ENCODE measurements around the gene MTMR2.

MTMR2 gene

GRCh38 chr11:95923728-95924413 lies at the start of gene MTMR2:
Gene MTMR2, minus strand, starts transcription at chr11:95924107. Its CDS starts 153 bp downstream, at chr11:95923954.
- peak; percentile 88 for DNase-seq

DNA sequence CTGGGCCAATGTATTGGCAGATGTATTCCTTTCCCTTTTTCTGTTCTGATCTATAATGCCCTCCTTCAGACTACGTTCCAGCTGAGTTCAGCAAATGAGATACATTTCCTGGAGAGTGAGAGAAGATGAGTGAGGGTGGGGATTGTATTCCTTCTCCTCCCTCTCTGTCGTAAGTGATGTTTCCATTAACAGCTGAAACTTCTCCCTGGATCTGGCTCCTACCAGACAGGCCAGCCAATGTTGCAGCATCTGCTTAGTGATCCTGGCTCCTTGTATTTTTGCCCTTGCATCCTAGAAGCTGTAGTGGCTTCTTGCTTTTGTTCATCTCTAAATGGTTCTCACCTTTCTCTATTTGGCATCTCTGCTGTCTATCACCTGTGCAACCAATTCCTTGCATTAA lies 48.2 kb upstream of the MTMR2 start:
- no peak for DNase-seq

GRCh38 chr11:95968585-95968984 lies 44.7 kb upstream of the MTMR2 start:
- no peak for DNase-seq

DNA sequence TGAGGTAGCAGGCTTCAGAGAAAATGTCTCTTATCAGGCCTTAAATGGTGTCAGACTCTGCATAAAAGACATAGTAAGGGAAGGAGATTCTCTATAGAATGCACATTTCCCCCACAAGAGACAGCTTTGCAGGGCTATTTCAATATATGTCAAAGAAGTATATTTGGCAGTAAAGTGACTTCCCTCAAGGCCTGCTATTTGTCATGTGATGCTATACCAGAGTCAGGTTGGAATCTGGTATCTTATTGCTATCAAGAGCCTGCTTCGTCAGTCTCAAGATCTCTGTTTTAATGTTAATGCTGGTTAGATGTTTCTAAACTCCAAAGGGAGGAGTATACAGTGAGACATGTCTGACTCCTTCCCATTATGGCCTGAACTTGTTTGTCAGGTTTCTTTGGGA lies 40.4 kb upstream of the MTMR2 start:
- DNase-seq, result no peak

- no peak for DNase-seq
Observed at GRCh38 chr11:95961758-95962157, 37.9 kb upstream of the MTMR2 start.

DNA sequence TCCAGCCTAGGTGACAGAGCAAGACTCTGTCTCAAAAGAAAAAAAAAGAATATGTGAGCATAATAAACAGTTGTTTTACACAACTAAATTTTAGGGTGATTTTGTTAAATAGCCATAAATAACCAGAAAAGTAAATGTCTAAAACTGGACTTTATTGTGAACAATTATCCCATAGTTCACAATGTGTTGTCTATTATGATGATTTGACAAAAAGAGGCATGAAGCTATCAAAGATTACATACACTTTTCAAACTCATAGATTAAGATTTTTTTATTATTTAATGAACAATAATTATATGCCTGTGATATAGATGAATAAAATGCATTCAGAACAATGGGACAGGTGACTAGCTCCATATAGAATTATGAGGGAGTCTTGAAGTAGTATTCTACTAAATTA lies 27.0 kb upstream of the MTMR2 start:
- DNase-seq, result no peak

DNA sequence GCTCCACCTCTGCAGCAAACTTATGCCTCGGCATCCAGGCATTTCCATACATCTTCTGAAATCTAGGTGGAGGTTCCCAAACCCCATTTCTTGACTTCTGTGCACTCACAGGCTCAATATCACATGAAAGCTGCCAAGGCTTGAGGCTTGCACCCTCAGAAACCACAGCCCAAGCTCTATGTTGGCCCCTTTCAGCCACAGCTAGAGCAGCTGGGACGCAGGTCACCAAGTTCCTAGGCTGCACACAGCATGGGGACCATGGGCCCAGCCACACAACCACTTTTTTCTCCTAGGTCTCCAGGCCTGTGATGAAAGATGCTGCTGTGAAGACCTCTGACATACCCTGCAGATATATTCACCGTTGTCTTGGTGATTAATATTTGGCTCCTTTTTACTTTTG lies 24.7 kb upstream of the MTMR2 start:
- DNase-seq, result no peak

- DNase-seq, result no peak
Observed at GRCh38 chr11:95944623-95945022, 20.7 kb upstream of the MTMR2 start.

GRCh38 chr11:95943546-95943945 lies 19.6 kb upstream of the MTMR2 start:
- no peak for DNase-seq

GRCh38 chr11:95939091-95939490 lies 15.2 kb upstream of the MTMR2 start:
- no peak for DNase-seq

- DNase-seq, result no peak
Observed at GRCh38 chr11:95937358-95937757, 13.5 kb upstream of the MTMR2 start.

GRCh38 chr11:95933594-95933993 lies 9.7 kb upstream of the MTMR2 start:
- DNase-seq, result no peak

- no peak for DNase-seq
Observed at GRCh38 chr11:95931916-95932315, 8.0 kb upstream of the MTMR2 start.

GRCh38 chr11:95930948-95931347 lies 7.0 kb upstream of the MTMR2 start:
- DNase-seq, result no peak

DNA sequence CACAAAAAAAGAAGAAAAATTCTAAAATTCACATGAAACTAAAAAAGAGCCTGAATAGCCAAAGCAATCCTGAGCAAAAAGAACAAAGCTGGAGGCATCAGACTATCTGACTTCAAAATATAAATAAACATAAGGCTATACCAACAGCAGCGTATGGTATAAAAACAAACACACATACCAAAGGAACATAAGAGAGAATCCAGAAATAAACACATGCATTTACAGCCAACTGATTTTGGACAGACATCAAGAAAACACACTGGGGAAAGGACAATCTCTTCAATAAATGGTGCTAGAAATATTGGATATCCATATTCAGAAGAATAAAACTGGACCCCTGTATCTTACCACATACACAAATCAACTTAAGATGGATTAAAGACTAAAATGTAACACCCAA lies 2.8 kb upstream of the MTMR2 start:
- no peak for DNase-seq

- DNase-seq, result no peak
Observed at GRCh38 chr11:95925011-95925410, 1.1 kb upstream of the MTMR2 start.

DNA sequence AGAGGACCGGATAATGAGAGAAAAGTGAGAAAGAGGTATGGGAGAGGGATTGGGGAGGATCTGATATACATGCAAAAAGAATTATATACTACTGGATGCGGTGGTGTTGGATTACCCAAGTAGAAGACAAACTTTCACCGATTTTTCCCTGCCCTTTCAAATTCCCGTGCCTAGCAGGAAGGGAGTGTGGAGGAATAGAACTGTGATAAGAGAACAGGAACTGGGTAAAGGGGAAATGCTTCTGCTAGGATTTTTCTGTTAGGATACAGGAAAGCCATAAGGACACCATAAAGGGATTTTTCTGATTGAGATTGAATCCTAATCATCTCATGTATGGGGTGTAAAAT lies 480 bp upstream of the MTMR2 start:
- no peak for DNase-seq

GRCh38 chr11:95923439-95923727 lies 524 bp downstream of the MTMR2 start:
- no peak for DNase-seq

DNA sequence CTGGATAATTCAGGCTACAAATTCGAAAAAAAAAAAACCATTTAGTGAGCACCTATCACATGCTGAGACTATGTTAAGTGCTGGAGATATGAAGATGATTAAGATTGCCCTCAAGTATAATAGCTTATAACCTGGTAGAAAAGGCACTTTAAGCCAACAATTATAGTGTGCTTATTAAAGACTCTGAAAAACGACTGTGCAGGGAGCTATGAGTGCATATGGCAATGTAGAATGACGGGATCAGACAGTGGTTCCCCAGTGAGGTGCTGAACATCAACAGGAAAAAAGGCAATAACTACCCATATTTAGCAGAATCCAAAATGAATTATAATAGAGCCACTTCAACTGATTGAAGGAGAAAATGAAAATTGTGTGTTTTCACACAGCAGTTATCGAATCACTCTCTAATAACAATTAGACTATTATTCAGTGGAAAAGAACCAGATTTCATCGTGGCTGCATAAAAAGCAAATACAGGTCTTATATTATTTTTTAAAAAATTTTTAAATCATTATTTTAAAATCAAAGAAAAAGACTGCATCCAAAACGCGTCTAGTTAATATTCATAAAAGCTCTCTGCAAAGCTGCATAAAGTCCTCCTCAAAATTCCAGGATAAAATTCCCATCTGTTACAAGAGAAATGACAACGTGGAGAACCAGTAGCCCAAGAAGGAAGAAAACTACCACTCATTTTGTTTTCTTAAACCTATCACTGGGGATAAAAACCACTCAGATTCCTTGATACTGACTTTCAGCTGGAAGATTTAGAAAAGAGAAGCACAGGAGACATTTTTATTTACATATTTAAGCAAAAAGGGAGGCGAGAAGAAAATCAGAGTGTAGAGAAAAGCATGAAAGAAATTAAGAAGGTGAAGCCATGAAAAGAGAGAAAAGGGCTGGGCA lies 1.1 kb downstream of the MTMR2 start:
- DNase-seq, result no peak

DNA sequence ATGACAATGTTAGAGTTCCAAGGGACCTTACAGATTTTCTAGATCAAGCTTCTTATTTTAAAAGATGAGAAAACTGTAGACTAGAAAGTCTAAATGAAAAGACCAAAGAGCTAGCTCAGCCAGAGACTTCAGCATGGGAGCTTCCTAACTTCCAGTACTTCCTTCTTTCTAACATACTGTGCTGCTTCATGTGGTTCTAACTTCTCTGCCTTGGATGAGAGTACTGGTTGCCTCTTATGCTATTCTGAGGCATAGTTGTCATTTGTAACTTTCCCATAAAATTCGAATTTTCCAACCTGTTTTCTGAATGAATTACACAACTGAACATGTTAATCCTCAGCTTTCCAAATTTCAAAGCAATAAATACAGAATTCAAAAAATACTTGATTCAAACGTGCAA lies 1.8 kb downstream of the MTMR2 start:
- no peak for DNase-seq

DNA sequence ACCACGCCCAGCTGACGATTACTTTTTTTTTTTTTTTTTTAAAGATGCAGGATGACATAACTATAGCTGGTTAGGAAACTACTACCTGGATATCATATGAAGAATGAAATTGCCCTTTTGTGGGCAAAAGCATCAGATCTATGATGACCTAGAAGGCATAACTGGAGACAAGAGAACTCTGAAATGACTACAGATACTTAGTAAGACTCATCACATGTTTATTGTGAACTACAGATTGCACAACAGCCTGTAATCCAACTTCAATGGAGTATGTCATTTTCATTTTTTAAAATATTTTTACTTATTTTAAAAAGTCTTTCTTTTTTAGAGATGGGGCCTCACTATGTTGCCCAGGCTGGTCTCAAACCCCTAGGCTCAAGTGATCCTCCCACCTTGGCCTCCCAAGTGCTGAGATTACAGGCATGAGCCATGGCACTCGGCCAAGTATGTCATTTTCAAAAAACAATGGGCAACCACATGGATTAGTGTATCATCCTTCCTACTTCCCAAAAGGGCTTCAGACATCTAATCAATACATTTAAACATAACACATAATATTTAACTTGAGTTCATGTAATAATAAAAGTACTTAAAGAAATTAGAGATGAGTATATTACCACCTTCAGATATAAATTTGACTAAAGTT lies 3.3 kb downstream of the MTMR2 start:
- no peak for DNase-seq

GRCh38 chr11:95919514-95919913 lies 4.4 kb downstream of the MTMR2 start:
- no peak for DNase-seq

DNA sequence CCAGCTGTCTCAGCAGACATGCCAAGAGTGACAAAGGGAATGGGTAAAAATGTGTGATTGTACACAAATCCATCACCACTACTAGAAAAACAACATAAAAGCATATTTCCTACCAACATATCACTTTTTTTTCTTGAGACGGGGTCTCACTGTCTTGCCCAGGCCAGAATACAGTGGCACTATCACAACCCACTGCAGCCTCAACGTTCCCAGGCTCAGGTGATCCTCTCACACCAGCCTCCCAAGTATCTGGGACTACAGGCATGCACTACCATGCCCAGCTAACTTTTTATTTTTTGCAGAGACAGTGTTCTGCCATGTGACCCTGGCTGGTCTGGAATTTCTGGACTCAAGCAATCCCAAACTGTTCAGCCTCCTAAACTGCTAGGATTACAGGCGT lies 5.2 kb downstream of the MTMR2 start:
- no peak for DNase-seq

- DNase-seq, result no peak
Observed at GRCh38 chr11:95918056-95918455, 5.9 kb downstream of the MTMR2 start.

Measured in activated CD8-positive, alpha-beta memory T cell treated with anti-CD3 and anti-CD28 coated beads for 24 hours (primary cell).